ENCODE data around the gene SLC43A3. TPM values are rescaled to one million over a fixed set of nuclear protein-coding genes. Genes with fewer than 3 reads are reported as not detected.

The SLC43A3 gene
- total RNA-seq, 2 experiments from 2014 or later = 6.9 to 7.3 TPM

- DNase-seq = no peak
- Histone ChIP-seq H3K9me3 (ENCODE audit: control insufficient read depth in 1 of 2, insufficient read depth in 1 of 2, low read length in 2 of 2) (peaks cover 0 to 4% of the 10 kb centered on the region in 2 experiments), H3K36me3 (ENCODE audit: insufficient read depth, low read length) (no peaks in the 10 kb centered on the region), H3K4me1 (ENCODE audit: insufficient read depth, low read length) (no peaks in the 10 kb centered on the region), H3K27ac (ENCODE audit: low read depth in 1 of 2, low read length in 2 of 2) (no peak overlapping the region), H3K27me3 (ENCODE audit: control insufficient read depth in 1 of 2, insufficient read depth in 2 of 2, low read length in 2 of 2) (no peaks in the 10 kb centered on the region), H3K4me3 (ENCODE audit: low read length) (no peak overlapping the region)
- ChIA-PET POLR2A (interaction anchor here (0.6 kb wide), 1 partner anchor 156 kb away, joined by 3 read pairs; no protein-coding TSS in a partner anchor), CTCF (no interaction called here)
- Mint-ChIP-seq H3K27ac (no peak overlapping the region), H3K9me3 (no peaks in the 10 kb centered on the region), H3K36me3 (ENCODE audit: low read depth) (no peaks in the 10 kb centered on the region), H3K4me3 (no peak overlapping the region), H3K27me3 (no peaks in the 10 kb centered on the region), H3K4me1 (ENCODE audit: low read depth) (no peaks in the 10 kb centered on the region)
- ATAC-seq (ENCODE audit: poor library complexity) = no peak
- TF ChIP-seq CTCF (IDR thresholded peaks at IDR 0.05) = no peak
- intact Hi-C loops (cut with DNase I, micrococcal nuclease) = no loop called here
Measured at GRCh38 chr11:57360991-57361390, 65.9 kb downstream of the SLC43A3 start.

- Mint-ChIP-seq H3K4me3 (no peak overlapping the region), H3K36me3 (ENCODE audit: low read depth) (no peaks in the 10 kb centered on the region), H3K27ac (no peak overlapping the region), H3K27me3 (no peaks in the 10 kb centered on the region), H3K9me3 (no peaks in the 10 kb centered on the region), H3K4me1 (ENCODE audit: low read depth) (no peaks in the 10 kb centered on the region)
- ChIA-PET POLR2A (no interaction called here), CTCF (no interaction called here)
- DNase-seq (no peak), ATAC-seq (ENCODE audit: poor library complexity) (no peak)
- no peak for TF ChIP-seq CTCF (IDR thresholded peaks at IDR 0.05)
- H3K36me3 ChIP-seq (ENCODE audit: insufficient read depth, low read length) = no peaks in the 10 kb centered on the region
- peaks cover 0 to 4% of the 10 kb centered on the region in 2 experiments for H3K9me3 ChIP-seq (ENCODE audit: control insufficient read depth in 1 of 2, insufficient read depth in 1 of 2, low read length in 2 of 2)
- intact Hi-C loops (cut with DNase I, micrococcal nuclease) = loop anchor here in 1 of 2 experiments (5.0 kb wide), 1 partner anchor 72 kb away; no protein-coding TSS in a partner anchor
- H3K4me3 ChIP-seq (ENCODE audit: low read length) = no peak overlapping the region
- H3K27me3 ChIP-seq (ENCODE audit: control insufficient read depth in 1 of 2, insufficient read depth in 2 of 2, low read length in 2 of 2) = no peaks in the 10 kb centered on the region
- H3K4me1 ChIP-seq (ENCODE audit: insufficient read depth, low read length) = no peaks in the 10 kb centered on the region
- no peak overlapping the region for H3K27ac ChIP-seq (ENCODE audit: low read depth in 1 of 2, low read length in 2 of 2)
Measured at GRCh38 chr11:57359896-57360690, 66.8 kb downstream of the SLC43A3 start.

- Mint-ChIP-seq H3K4me3 (no peak overlapping the region), H3K27ac (no peak overlapping the region), H3K9me3 (no peaks in the 10 kb centered on the region), H3K27me3 (peaks cover 5% of the 10 kb centered on the region), H3K4me1 (ENCODE audit: low read depth) (no peaks in the 10 kb centered on the region), H3K36me3 (ENCODE audit: low read depth) (no peaks in the 10 kb centered on the region)
- POLR2A ChIA-PET = no interaction called here
- intact Hi-C loops (cut with DNase I, micrococcal nuclease) = loop anchor here in 1 of 2 experiments (5.0 kb wide), 1 partner anchor 73 kb away; no protein-coding TSS in a partner anchor
- no peak overlapping the region for H3K4me3 ChIP-seq (ENCODE audit: low read length)
- ATAC-seq (ENCODE audit: poor library complexity) = no peak
- no peak for TF ChIP-seq CTCF (IDR thresholded peaks at IDR 0.05)
- no peak for DNase-seq
- H3K27me3 ChIP-seq (ENCODE audit: control insufficient read depth in 1 of 2, insufficient read depth in 2 of 2, low read length in 2 of 2) = no peaks in the 10 kb centered on the region
- H3K4me1 ChIP-seq (ENCODE audit: insufficient read depth, low read length) = no peaks in the 10 kb centered on the region
- no peak overlapping the region for H3K27ac ChIP-seq (ENCODE audit: low read depth in 1 of 2, low read length in 2 of 2)
- H3K36me3 ChIP-seq (ENCODE audit: insufficient read depth, low read length) = no peaks in the 10 kb centered on the region
- CTCF ChIA-PET = no interaction called here
- H3K9me3 ChIP-seq (ENCODE audit: control insufficient read depth in 1 of 2, insufficient read depth in 1 of 2, low read length in 2 of 2) = peaks cover 0 to 4% of the 10 kb centered on the region in 2 experiments
Measured at GRCh38 chr11:57359396-57359795, 67.5 kb downstream of the SLC43A3 start.

Measured in CD4-positive, alpha-beta T cell (primary cell).